Esophagus (tissue), 2 donors: ENCODE results near the gene IGSF3. TPM values are rescaled to one million over a fixed set of nuclear protein-coding genes. Genes with fewer than 3 reads are reported as not detected.

Experiments
- H3K27ac ChIP-seq, 2 donors: one replicate each; pipeline ENCODE4 v1.5.1; 2013; ENCODE audit warnings: low read depth in 2 of 2, mild to moderate bottlenecking in 2 of 2, inconsistent platforms in 1 of 2, low read length in 1 of 2, moderate library complexity in 1 of 2
- H3K27me3 ChIP-seq, 2 donors: one replicate each; pipeline ENCODE4 v1.6.1; 2013; ENCODE audit warnings: low read length in 2 of 2, control low read depth in 1 of 2, mild to moderate bottlenecking in 1 of 2; ENCODE audit not compliant: insufficient read depth in 2 of 2, control insufficient read depth in 1 of 2
- H3K36me3 ChIP-seq, 2 donors: one replicate each; pipeline ENCODE4 v1.6.1; 2013; ENCODE audit warnings: low read length in 1 of 2; ENCODE audit not compliant: control insufficient read depth in 2 of 2, insufficient read depth in 2 of 2
- H3K4me1 ChIP-seq, 2 donors: one replicate each; pipeline ENCODE4 v1.6.1; 2013; ENCODE audit warnings: low read length in 1 of 2; ENCODE audit not compliant: control insufficient read depth in 2 of 2, insufficient read depth in 2 of 2
- H3K4me3 ChIP-seq, 2 donors: one replicate each; pipeline ENCODE4 v1.5.1; 2013; ENCODE audit warnings: low read length in 2 of 2, mild to moderate bottlenecking in 2 of 2, low read depth in 1 of 2, moderate library complexity in 1 of 2
- H3K9me3 ChIP-seq, 2 donors: one replicate each; pipeline ENCODE4 v1.6.1; 2013; ENCODE audit warnings: mild to moderate bottlenecking in 2 of 2, low read depth in 1 of 2, low read length in 1 of 2, moderate library complexity in 1 of 2; ENCODE audit not compliant: control insufficient read depth in 2 of 2, insufficient read depth in 1 of 2
- WGBS, 2 donors: extraction: QIAGEN DNeasy Blood & Tissue Kit; methylation state at CpG; one replicate each; pipeline ENCODE4 v1.1.7; 2013; 5-methylcytosine and 5-hydroxymethylcytosine counted together
- polyA plus RNA-seq, 2 donors: library from polyadenylated mRNA; stranded (reverse); fragments of 200-250 nt; gene quantifications; one replicate each; pipeline ENCODE4 v1.2.3, GENCODE V29; 2013
- donor health status: healthy with polysubstance abuse.
- donor health status: Bipolar disorder and iron deficiency.

IGSF3 gene
- polyA plus RNA-seq, 2 donors, result 11.0 to 15.5 TPM

DNA sequence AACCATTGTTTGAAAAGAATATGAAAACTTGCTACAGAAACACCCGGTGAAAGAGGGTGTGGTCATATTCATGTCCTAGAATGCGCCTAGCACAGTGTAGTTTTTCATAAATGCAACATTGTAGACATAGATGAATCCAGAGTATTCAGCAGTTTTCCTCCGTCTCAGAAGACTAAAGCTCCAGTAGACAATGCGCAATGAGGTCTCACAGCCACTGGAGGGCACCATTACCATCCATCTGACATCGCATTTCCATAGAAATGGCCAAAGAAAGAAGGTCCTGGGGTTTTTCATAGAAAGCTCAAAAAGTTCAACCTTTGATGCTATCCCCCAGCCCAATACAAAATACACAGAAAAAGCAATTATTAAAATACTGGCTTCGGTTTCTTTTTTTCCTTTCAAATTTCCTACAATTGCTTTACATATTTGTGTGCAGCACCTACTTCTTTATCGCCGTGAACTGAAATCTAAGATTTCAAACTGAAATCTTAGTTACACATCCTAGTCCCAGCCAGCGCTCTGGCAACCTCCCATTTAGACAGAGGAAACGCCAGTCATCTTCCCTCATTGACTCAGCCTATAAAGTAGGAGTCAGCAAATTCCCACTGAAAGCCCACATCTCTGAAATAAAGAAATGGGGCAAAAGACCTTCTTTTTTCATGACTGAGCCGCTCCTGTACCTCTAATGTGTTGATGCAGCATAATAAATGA is 92.8 kb downstream of the IGSF3 start:
- Histone ChIP-seq H3K36me3 (peaks cover 0 to 10% of the 10 kb centered on the region in 2 donors), H3K9me3 (peaks cover 0 to 3% of the 10 kb centered on the region in 2 donors), H3K4me1 (peaks cover 0 to 1% of the 10 kb centered on the region in 2 donors), H3K4me3 (no peak overlapping the region), H3K27ac (no peak overlapping the region), H3K27me3 (no peaks in the 10 kb centered on the region)
- 30 to 31% methylated on average over 11 of the region's 11 CpGs for WGBS, 2 donors

DNA sequence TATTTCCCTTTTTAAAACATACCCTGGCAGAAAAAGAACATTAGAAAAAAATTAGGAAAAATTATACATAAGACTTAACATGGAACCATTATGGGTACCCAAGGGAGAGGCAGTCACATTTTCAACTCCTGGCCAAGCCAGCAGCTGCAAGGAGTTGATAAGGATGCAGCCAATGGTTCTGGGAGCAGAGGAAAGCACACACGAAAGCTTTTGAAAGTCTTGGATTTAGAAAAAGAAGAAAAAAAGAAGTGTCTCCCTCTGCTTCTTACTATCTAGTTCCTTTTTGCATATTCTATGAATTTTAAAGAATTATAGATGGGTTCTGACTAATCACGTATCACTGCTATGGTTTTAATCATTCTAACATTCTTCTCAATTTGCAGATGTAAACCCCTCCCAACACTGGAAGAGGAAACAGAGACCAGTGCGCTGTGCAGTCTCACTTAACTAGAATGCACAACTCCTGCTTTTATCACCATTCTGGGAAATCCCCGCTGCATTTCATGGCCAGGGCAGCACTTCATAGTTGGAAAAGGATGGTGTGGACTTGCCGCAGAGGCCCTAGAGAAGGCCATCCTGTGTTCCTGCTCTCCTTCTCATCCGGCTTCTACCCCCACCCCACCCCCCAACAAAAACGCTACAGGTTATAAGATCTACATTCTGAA is 94.0 kb downstream of the IGSF3 start:
- Histone ChIP-seq H3K27me3 (no peaks in the 10 kb centered on the region), H3K4me3 (no peak overlapping the region), H3K9me3 (peaks cover 0 to 3% of the 10 kb centered on the region in 2 donors), H3K4me1 (peaks cover 0 to 7% of the 10 kb centered on the region in 2 donors), H3K36me3 (peaks cover 0 to 5% of the 10 kb centered on the region in 2 donors), H3K27ac (no peak overlapping the region)
- WGBS, 2 donors, result 84 to 89% methylated on average over 7 of the region's 7 CpGs

DNA sequence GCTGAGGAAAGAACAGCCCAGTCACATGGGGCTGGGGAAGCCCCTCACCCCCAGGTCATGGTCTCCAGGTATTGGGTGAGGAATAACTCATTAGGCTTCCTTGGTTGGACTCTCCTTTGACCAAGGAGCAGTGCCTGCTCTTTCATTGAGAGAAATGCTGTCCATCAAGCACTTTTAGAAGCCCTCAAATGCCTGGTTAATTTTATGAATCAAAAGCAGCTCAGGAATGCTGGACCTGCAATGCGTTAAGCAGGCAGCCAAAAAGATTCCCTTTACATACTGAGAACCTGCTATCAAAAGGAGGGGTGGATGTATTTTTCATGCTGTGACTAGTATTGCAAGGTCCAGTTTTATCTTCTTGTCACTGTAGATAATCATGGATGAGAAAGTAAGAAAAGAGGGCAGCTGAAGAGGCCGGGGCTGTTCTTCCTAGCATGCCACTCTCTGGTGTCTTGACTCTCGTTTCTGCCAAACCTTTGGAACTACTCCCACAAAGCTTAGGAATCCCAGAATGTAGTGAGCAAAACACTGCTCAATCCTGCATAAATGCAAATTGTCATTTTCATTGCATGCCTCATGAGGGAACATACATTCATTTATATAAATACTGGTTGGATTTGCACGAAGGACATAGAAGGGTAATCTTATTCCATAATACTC is 94.6 kb downstream of the IGSF3 start:
- H3K9me3 ChIP-seq, result peaks cover 0 to 3% of the 10 kb centered on the region in 2 donors
- H3K4me1 ChIP-seq, result peaks cover 0 to 7% of the 10 kb centered on the region in 2 donors
- H3K36me3 ChIP-seq, result peaks cover 0 to 5% of the 10 kb centered on the region in 2 donors
- no peak overlapping the region for H3K27ac ChIP-seq
- no peak overlapping the region for H3K4me3 ChIP-seq
- H3K27me3 ChIP-seq, result no peaks in the 10 kb centered on the region
- WGBS, 2 donors, result 71 to 89% methylated on average over 4 of the region's 4 CpGs

DNA sequence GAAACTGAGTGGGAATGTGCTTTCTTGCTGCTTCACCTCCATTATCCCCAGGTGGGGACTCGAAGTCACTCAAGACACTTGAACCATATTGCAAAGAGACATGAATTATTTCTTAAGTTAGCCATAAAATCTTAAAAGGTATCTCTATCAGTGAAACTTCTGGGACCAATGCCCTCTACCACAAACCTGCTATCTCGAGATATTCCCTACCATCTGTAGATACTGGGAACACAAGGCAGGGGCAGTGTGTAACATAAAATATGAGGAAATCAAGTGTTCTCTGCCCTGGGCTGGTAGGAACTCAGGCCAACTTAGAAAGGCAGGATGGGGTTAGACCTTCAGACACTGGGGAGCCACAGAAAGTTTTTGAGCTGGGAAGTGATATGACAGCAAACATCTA is 95.4 kb downstream of the IGSF3 start:
- Histone ChIP-seq H3K4me1 (peaks cover 0 to 8% of the 10 kb centered on the region in 2 donors), H3K36me3 (peaks cover 0 to 2% of the 10 kb centered on the region in 2 donors), H3K9me3 (peaks cover 0 to 3% of the 10 kb centered on the region in 2 donors), H3K4me3 (no peak overlapping the region), H3K27ac (no peak overlapping the region), H3K27me3 (no peaks in the 10 kb centered on the region)
- 84 to 88% methylated on average over 2 of the region's 2 CpGs for WGBS, 2 donors

DNA sequence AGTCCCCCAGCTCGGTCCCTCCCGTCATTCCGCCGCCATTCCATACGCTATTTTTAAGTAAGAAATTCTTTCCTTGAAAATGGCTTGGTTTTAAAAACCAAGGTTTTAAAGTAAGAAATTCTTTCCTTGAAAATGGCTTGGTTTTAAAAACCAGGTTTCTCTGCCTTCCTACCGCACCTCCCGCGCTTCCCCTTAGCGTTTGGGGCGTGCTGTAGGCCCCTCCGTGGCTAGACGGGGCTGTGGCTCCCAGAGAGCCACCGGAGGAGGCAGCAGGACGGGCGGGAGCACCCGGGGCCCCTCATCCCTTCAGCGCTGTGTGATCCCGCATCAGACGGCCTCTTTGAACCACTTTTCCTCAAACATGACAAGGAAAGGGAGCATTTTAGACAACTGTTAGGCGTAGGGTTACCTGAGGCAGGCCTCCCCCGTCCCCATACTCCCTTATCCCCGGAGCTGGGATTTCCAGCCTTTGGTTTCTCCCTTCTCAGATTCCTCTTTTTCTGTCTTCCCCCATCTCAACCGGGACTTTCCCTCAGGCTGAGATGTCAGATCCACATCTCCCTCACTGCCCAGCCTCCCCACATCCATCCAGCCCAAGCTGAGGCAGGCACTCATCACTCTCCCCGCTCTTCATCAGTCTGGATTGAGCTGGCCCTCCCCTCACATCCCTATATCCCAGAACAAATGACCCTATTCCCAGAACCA is 96.2 kb downstream of the IGSF3 start:
- WGBS, 2 donors, result 9 to 10% methylated on average over 24 of the region's 24 CpGs
- H3K9me3 ChIP-seq, result peaks cover 0 to 3% of the 10 kb centered on the region in 2 donors
- peak overlapping the region; percentile 87 to 96 for H3K4me3 ChIP-seq
- no peaks in the 10 kb centered on the region for H3K36me3 ChIP-seq
- no peaks in the 10 kb centered on the region for H3K27me3 ChIP-seq
- H3K4me1 ChIP-seq, result peaks cover 0 to 8% of the 10 kb centered on the region in 2 donors
- peak overlapping the region; percentile 99 to 100 for H3K27ac ChIP-seq

DNA sequence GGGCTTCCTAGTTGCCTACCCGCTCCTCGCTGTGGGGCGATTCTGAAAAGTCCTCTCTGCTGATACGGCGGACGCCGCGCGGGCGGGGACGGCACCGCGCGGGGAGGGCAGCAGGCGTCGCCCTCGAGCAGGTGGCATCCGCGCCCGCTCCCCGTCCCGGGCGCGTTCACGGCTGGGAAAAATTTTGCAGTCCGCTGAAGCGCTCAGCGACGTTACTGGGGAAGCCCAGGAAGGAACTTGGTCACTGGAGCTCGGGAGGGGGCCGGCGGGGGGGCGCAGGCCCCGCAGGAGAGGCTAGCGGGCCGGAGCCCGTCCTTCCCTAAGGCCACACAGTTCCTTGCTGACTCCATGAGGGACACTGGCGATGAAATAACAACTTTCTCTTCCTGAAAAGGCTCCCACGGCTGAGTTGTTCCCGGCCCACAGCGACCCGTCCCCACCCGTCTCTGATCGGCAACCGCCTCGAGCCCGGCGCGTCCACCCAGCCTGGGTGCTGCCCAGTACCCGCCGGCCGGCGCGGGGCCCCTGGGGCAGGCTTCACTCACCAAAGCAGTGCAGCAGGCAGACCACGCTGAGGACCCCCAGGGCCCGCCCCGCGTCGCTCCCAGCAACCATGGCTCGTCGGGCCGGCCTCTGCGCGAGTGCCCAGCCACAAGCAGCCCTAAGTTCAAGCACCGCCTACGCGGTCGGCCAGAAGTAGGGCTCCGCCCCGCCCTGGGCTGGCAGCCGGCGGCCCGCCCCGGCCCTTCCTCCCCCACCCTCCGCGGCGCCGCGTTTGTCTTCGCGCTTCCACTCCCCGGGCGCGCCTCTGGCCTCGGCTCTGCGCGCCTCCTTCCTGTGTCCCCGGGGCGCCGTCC is 96.9 kb downstream of the IGSF3 start, which contains the start of gene CD58:
Gene CD58, minus strand, starts transcription at position 669 of the 857 bp plus-strand sequence. Its CDS starts 54 bp downstream, at position 615.
- peaks cover 0 to 8% of the 10 kb centered on the region in 2 donors for H3K4me1 ChIP-seq
- peak within 1 kb of the TSS; percentile 87 to 96 for H3K4me3 ChIP-seq
- peaks cover 0 to 3% of the 10 kb centered on the region in 2 donors for H3K9me3 ChIP-seq
- no peaks in the 10 kb centered on the region for H3K36me3 ChIP-seq
- no peaks in the 10 kb centered on the region for H3K27me3 ChIP-seq
- peak within 1 kb of the TSS; percentile 99 to 100 for H3K27ac ChIP-seq
- WGBS, 2 donors, result 0 to 1% methylated on average over 85 to 90 of the region's 90 CpGs

DNA sequence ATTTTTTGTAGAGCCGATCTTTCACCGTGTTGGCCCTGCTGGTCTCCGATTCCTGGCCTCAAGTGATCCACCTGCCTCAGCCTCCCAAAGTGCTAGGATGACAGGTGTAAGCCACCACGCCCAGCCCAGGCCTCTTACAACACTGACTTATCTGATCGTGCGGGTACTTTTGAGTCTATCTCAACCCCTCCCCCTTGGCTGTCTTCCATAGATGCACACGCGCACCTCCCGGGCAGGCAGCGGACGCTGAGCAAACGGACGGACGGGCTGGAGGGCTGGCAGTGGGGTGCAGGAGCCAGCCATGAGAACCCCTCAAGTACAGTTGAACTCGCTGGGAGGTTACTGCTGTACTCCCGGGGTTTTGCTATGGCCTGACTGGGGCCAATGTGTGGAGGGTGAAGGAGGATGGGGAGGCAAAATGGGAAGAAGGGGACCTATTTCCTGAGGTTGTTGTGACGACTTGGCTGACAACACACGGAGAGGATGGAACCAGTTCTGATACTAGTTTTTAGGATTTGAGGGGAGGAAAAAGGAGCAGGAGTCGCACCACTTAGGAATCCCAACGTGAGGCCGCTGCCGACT is 97.7 kb downstream of the IGSF3 start:
- Histone ChIP-seq H3K27me3 (no peaks in the 10 kb centered on the region), H3K9me3 (peaks cover 0 to 3% of the 10 kb centered on the region in 2 donors), H3K27ac (peak overlapping the region; percentile 99 to 100), H3K4me1 (peaks cover 0 to 8% of the 10 kb centered on the region in 2 donors), H3K36me3 (no peaks in the 10 kb centered on the region), H3K4me3 (peak overlapping the region; percentile 87 to 96)
- WGBS, 2 donors, result 18 to 19% methylated on average over 22 of the region's 22 CpGs

DNA sequence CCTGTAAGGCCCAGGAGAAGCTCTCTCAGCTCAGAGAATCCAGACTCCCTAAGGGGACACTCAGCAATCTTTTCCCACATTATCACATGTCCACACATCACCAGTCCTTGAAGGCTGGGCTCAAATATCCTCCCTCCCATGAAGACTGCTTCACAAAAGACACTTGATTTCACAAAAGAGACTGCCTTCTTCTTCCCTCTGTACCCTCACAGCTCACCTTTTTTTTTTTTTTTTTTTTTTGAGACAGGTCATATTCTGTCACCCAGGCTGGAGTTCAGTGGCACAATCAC is 98.2 kb downstream of the IGSF3 start:
- Histone ChIP-seq H3K9me3 (peaks cover 0 to 3% of the 10 kb centered on the region in 2 donors), H3K27ac (peak overlapping the region in 1 of 2 donors; percentile 100), H3K27me3 (no peaks in the 10 kb centered on the region), H3K36me3 (no peaks in the 10 kb centered on the region), H3K4me3 (peak overlapping the region in 1 of 2 donors; percentile 6), H3K4me1 (peaks cover 0 to 10% of the 10 kb centered on the region in 2 donors)
